Adrenal gland (tissue), 5 donors: Measurements from ENCODE around the gene EMC8.

Experiments used
- POLR2A ChIP-seq, 2 donors: fragments of 450-650 bp; IDR thresholded peaks; one replicate each; pipeline ENCODE4 v1.6.1; 2017; ENCODE audit warnings: antibody characterized with exemption in 2 of 2, mild to moderate bottlenecking in 2 of 2, moderate library complexity in 1 of 2
- TF ChIP-seq, protein P1 (sequence below), 6 experiments: fragments of 450-650 bp in 4 of 6; fragments of 200-600 bp in 2 of 6; sonication (generic) in 1 of 6; IDR thresholded peaks; 1 replicate in 5 of 6; 2 replicates in 1 of 6; pipeline versions ENCODE4 v1.5.1 to v1.8.0; 2016 to 2021; ENCODE audit warnings: antibody characterized with exemption in 6 of 6, mild to moderate bottlenecking in 2 of 6, moderate library complexity in 1 of 6
- donor health status: DM: no; HTN: no; CAD: no.

DNA sequence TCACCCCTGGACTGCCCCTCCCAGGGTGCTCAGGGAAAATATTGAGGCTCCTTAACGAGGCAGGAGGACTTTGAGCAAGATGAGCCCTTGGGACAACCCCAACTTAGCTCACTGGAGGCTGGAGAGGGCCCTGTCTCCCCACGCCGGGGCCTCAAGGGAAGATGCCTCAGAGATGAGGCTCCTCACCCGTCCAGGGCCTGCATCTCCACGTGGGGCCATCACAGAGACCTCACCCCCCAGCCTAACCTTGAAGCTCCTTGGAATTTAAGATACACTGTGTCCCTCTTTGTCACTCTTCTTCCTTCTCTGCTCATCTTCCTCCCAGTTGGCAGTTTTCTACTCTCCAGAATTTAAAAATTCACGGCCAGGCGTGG lies 11.4 kb upstream of the EMC8 start:
- TF ChIP-seq, protein P1, sequence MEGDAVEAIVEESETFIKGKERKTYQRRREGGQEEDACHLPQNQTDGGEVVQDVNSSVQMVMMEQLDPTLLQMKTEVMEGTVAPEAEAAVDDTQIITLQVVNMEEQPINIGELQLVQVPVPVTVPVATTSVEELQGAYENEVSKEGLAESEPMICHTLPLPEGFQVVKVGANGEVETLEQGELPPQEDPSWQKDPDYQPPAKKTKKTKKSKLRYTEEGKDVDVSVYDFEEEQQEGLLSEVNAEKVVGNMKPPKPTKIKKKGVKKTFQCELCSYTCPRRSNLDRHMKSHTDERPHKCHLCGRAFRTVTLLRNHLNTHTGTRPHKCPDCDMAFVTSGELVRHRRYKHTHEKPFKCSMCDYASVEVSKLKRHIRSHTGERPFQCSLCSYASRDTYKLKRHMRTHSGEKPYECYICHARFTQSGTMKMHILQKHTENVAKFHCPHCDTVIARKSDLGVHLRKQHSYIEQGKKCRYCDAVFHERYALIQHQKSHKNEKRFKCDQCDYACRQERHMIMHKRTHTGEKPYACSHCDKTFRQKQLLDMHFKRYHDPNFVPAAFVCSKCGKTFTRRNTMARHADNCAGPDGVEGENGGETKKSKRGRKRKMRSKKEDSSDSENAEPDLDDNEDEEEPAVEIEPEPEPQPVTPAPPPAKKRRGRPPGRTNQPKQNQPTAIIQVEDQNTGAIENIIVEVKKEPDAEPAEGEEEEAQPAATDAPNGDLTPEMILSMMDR (IDR thresholded peaks at IDR 0.05) = no peak
- no peak for TF ChIP-seq POLR2A (IDR thresholded peaks at IDR 0.05)
